H1 (cell line): ENCODE measurements around the gene SAT2. TPM values are rescaled to one million over a fixed set of nuclear protein-coding genes. Genes with fewer than 3 reads are reported as not detected.

Experiments
- CTCF ChIA-PET: fragments of 300-600 bp; sonication (Branson Sonifier 250); formaldehyde crosslinking; loops from one replicate; lab custom pipeline; 2021; ENCODE audit not compliant: partially characterized antibody; lab: Charles Lee
- POLR2A ChIA-PET: fragments of 300-600 bp; sonication (Branson Sonifier 250); formaldehyde crosslinking; loops from one replicate; lab custom pipeline; 2021; ENCODE audit warnings: inconsistent platforms; ENCODE audit not compliant: partially characterized antibody; lab: Charles Lee
- DNase-seq, 2 experiments: peaks; one replicate each; pipeline versions ENCODE4 v3.0.0 to v3.0.0-alpha.2; 2010 to 2022; ENCODE audit warnings: low spot score in 2 of 2, low read depth in 1 of 2, mixed read lengths in 1 of 2
- FAIRE-seq: peaks from 2 replicates; lab custom pipeline; 2011; peaks lifted over from hg19 to GRCh38; lab: Jason Lieb, UNC
- H2AFZ ChIP-seq: 2 replicates; pipeline ENCODE4 v1.8.1; 2012; ENCODE audit warnings: low read length, inconsistent platforms
- H2AK5ac ChIP-seq: 2 replicates; pipeline ENCODE4 v1.6.1; 2013; ENCODE audit warnings: low read depth, low read length
- H2BK120ac ChIP-seq: replicated peaks from 2 replicates; pipeline ENCODE3; 2013; ENCODE audit warnings: low read depth, low read length, inconsistent platforms
- H2BK12ac ChIP-seq: 2 replicates; pipeline ENCODE4 v1.6.1; 2013; ENCODE audit warnings: low read depth, low read length
- H2BK15ac ChIP-seq: 2 replicates; pipeline ENCODE4 v1.6.1; 2013; ENCODE audit warnings: low read length
- H2BK20ac ChIP-seq: 2 replicates; pipeline ENCODE4 v1.6.1; 2013; ENCODE audit warnings: low read length
- H2BK5ac ChIP-seq: 2 replicates; pipeline ENCODE4 v1.6.1; 2013; ENCODE audit warnings: low read depth, low read length
- H3K14ac ChIP-seq: 2 replicates; pipeline ENCODE4 v1.6.1; 2013; ENCODE audit warnings: inconsistent platforms; ENCODE audit not compliant: insufficient read length
- H3K18ac ChIP-seq: 2 replicates; pipeline ENCODE4 v1.6.1; 2013; ENCODE audit warnings: low read length; ENCODE audit errors: extremely low read depth
- H3K23ac ChIP-seq: 2 replicates; pipeline ENCODE4 v1.6.1; 2013; ENCODE audit warnings: inconsistent platforms; ENCODE audit not compliant: insufficient read length
- H3K23me2 ChIP-seq: 2 replicates; pipeline ENCODE4 v1.6.1; 2013; ENCODE audit warnings: low read depth, low read length
- H3K27ac ChIP-seq: 2 replicates; pipeline ENCODE4 v1.6.1; 2011; ENCODE audit warnings: low read depth, low read length, inconsistent platforms
- H3K27me3 ChIP-seq, 4 experiments: replicated peaks in 1 of 4; 1 replicate in 1 of 4; 2 replicates in 3 of 4; pipeline versions ENCODE4 v1.6.1 to v1.8.1; 2011 to 2013; ENCODE audit warnings: low read length in 3 of 4, mild to moderate bottlenecking in 3 of 4, inconsistent platforms in 2 of 4, mixed read lengths in 2 of 4, moderate library complexity in 1 of 4; ENCODE audit not compliant: control insufficient read depth in 3 of 4, insufficient read depth in 3 of 4; ENCODE audit errors: extremely low read depth in 1 of 4
- H3K36me3 ChIP-seq, 4 experiments: 2 replicates each; pipeline versions ENCODE4 v1.6.1 to v1.8.1; 2011 to 2013; ENCODE audit warnings: mild to moderate bottlenecking in 4 of 4, low read length in 3 of 4, moderate library complexity in 2 of 4, control low read depth in 1 of 4, inconsistent platforms in 1 of 4; ENCODE audit not compliant: insufficient read depth in 4 of 4, control insufficient read depth in 2 of 4
- H3K4ac ChIP-seq: replicated peaks from 2 replicates; pipeline ENCODE3; 2013; ENCODE audit warnings: low read length, low read depth, mixed read lengths, inconsistent platforms; ENCODE audit not compliant: insufficient read length
- H3K4me1 ChIP-seq, 4 experiments: replicated peaks in 1 of 4; 1 replicate in 1 of 4; 2 replicates in 3 of 4; pipeline versions ENCODE4 v1.6.1 to v1.8.1; 2011 to 2013; ENCODE audit warnings: low read length in 3 of 4, inconsistent platforms in 2 of 4, mixed read lengths in 1 of 4; ENCODE audit not compliant: insufficient read depth in 4 of 4, control insufficient read depth in 3 of 4
- H3K4me2 ChIP-seq, 2 experiments: 2 replicates each; pipeline versions ENCODE4 v1.6.1 to v1.8.1; 2011 to 2013; ENCODE audit warnings: low read depth in 2 of 2, low read length in 2 of 2, control low read depth in 1 of 2, inconsistent platforms in 1 of 2, mild to moderate bottlenecking in 1 of 2; ENCODE audit not compliant: insufficient read depth in 1 of 2
- H3K4me3 ChIP-seq, 4 experiments: fragments of 200-600, 300-600 bp in 1 of 4; sonication (generic), shearing (Covaris generic), sonication (Bioruptor Twin) in 1 of 4; 2 replicates each; pipeline versions ENCODE4 v1.5.1 to v1.8.1; 2011 to 2016; ENCODE audit warnings: low read length in 4 of 4, low read depth in 3 of 4, control low read depth in 2 of 4, inconsistent platforms in 2 of 4, mild to moderate bottlenecking in 2 of 4, mixed read lengths in 1 of 4, moderate library complexity in 1 of 4; ENCODE audit not compliant: insufficient read depth in 2 of 4; ENCODE audit errors: extremely low read depth in 1 of 4
- H3K56ac ChIP-seq: replicated peaks from 2 replicates; pipeline ENCODE3; 2013; ENCODE audit warnings: low read depth, mild to moderate bottlenecking, mixed read lengths, low read length, inconsistent platforms; ENCODE audit not compliant: insufficient read length
- H3K79me1 ChIP-seq: 2 replicates; pipeline ENCODE4 v1.6.1; 2013; ENCODE audit warnings: low read depth, low read length, control low read depth
- H3K79me2 ChIP-seq, 2 experiments: 2 replicates each; pipeline versions ENCODE4 v1.6.1 to v1.8.1; 2012 to 2013; ENCODE audit warnings: low read length in 2 of 2, mild to moderate bottlenecking in 2 of 2, inconsistent platforms in 1 of 2; ENCODE audit not compliant: insufficient read depth in 2 of 2, control insufficient read depth in 1 of 2
- H3K9ac ChIP-seq, 4 experiments: replicated peaks in 1 of 4; 1 replicate in 1 of 4; 2 replicates in 3 of 4; pipeline versions ENCODE4 v1.6.1 to v1.8.1; 2011 to 2013; ENCODE audit warnings: low read depth in 3 of 4, low read length in 3 of 4, control low read depth in 2 of 4, mild to moderate bottlenecking in 2 of 4, moderate library complexity in 2 of 4, inconsistent platforms in 1 of 4; ENCODE audit errors: extremely low read depth in 1 of 4
- H3K9me3 ChIP-seq, 2 experiments: 2 replicates each; pipeline versions ENCODE4 v1.6.1 to v1.8.1; 2012 to 2013; ENCODE audit warnings: mild to moderate bottlenecking in 2 of 2, moderate library complexity in 2 of 2, control low read depth in 1 of 2, inconsistent platforms in 1 of 2, low read depth in 1 of 2, low read length in 1 of 2, mixed read lengths in 1 of 2; ENCODE audit not compliant: insufficient read depth in 2 of 2
- H4K20me1 ChIP-seq, 2 experiments: replicated peaks in 1 of 2; 2 replicates each; pipeline versions ENCODE3 to v1.8.1; 2011 to 2013; ENCODE audit warnings: inconsistent platforms in 2 of 2, low read length in 2 of 2, mild to moderate bottlenecking in 1 of 2; ENCODE audit not compliant: insufficient read depth in 2 of 2, control insufficient read depth in 1 of 2
- H4K5ac ChIP-seq: 2 replicates; pipeline ENCODE4 v1.6.1; 2013; ENCODE audit warnings: low read length, low read depth, mixed read lengths, inconsistent platforms; ENCODE audit not compliant: insufficient read length
- H4K8ac ChIP-seq: 2 replicates; pipeline ENCODE4 v1.8.0; 2013; ENCODE audit warnings: mild to moderate bottlenecking, moderate library complexity, low read length, inconsistent platforms; ENCODE audit not compliant: insufficient read depth; ENCODE audit errors: extremely low read depth
- H4K91ac ChIP-seq: replicated peaks from 2 replicates; pipeline ENCODE3; 2013; ENCODE audit warnings: low read length, mixed read lengths, inconsistent platforms; ENCODE audit not compliant: insufficient read length
- CBX5 ChIP-seq: fragments of 300-800, 300-1000 bp; sonication (generic); IDR thresholded peaks from 2 replicates; pipeline ENCODE4 v1.7.1; 2016; ENCODE audit warnings: antibody characterized with exemption, low read length, low read depth
- EP300 ChIP-seq, 2 experiments: IDR thresholded peaks; 1 replicate in 1 of 2; 2 replicates in 1 of 2; pipeline ENCODE4 v1.6.1; 2011 to 2012; ENCODE audit warnings: low read depth in 2 of 2, low read length in 2 of 2, mild to moderate bottlenecking in 2 of 2, borderline replicate concordance in 1 of 2, inconsistent platforms in 1 of 2, moderate library complexity in 1 of 2
- HDAC2 ChIP-seq, 2 experiments: fragments of 300-600 bp in 1 of 2; sonication (generic) in 1 of 2; IDR thresholded peaks; 2 replicates each; pipeline ENCODE4 v1.6.1; 2011 to 2012; ENCODE audit warnings: low read depth in 2 of 2, low read length in 2 of 2, mild to moderate bottlenecking in 2 of 2, moderate library complexity in 2 of 2, borderline replicate concordance in 1 of 2, inconsistent platforms in 1 of 2
- RXRA ChIP-seq: IDR thresholded peaks from 2 replicates; pipeline ENCODE4 v1.6.1; 2011; ENCODE audit warnings: low read depth, mild to moderate bottlenecking, low read length, moderate library complexity; ENCODE audit not compliant: insufficient read depth
- SAP30 ChIP-seq: fragments of 300-600 bp; sonication (generic); IDR thresholded peaks from 2 replicates; pipeline ENCODE4 v1.7.1; 2012; ENCODE audit warnings: low read length, moderate library complexity, mild to moderate bottlenecking, inconsistent platforms; ENCODE audit not compliant: insufficient read depth, insufficient replicate concordance
- USF2 ChIP-seq: IDR thresholded peaks from 2 replicates; pipeline ENCODE4 v1.6.1; 2011; ENCODE audit warnings: low read length, improper control_type of control experiment
- WGBS, 2 experiments: shearing (Covaris generic) in 1 of 2; methylation state at CpG; one replicate each; pipeline versions ENCODE4 v1.1.6 to v1.1.7; 2013 to 2015; ENCODE audit warnings: low lambda C conversion rate in 2 of 2, mixed read lengths in 2 of 2, inconsistent platforms in 1 of 2, low coverage in 1 of 2, missing lambda C conversion rate in 1 of 2; ENCODE audit not compliant: insufficient replicate concordance in 2 of 2, insufficient coverage in 1 of 2, insufficient read length in 1 of 2; ENCODE audit errors: extremely low coverage in 1 of 2, missing lambda C conversion rate in 1 of 2; 5-methylcytosine and 5-hydroxymethylcytosine counted together
- polyA plus RNA-seq, 7 experiments: library from polyadenylated mRNA; depleted of rRNA in 3 of 7; stranded (reverse) in 5 of 7; unstranded in 2 of 7; fragments of >200 nt in 5 of 7; fragments of 200-250 nt in 2 of 7; gene quantifications; 1 replicate in 5 of 7; 2 replicates in 1 of 7; 4 replicates in 1 of 7; pipeline versions ENCODE4 v1.2.1 to v1.2.3, GENCODE V29; 2011 to 2013; ENCODE audit warnings: missing spikeins in 2 of 7, mixed read lengths in 2 of 7
- total RNA-seq: library from RNA; stranded (reverse); fragmentation: NEBNext Ultra II Directional; extraction: Animal tissue kit (Norgen Biotek cat#: 25700); gene quantifications from 2 replicates; pipeline ENCODE4 v1.2.1, GENCODE V29; 2021

SAT2 gene
- total and polyA plus RNA-seq, 2 of the 8 experiments (the other 6 are each of a cell fraction or from before 2014, with no cell fraction given), result 36.4 to 72.3 TPM

GRCh38 chr17:7606280-7606679 is 21.3 kb downstream of the SAT2 start:
- H3K79me2 ChIP-seq, result peaks cover 0 to 25% of the 10 kb centered on the region in 2 experiments; a peak in 2 of 4 replicates
- no peaks in the 10 kb centered on the region for H3K27me3 ChIP-seq
- POLR2A ChIA-PET, result interaction anchor here (1.0 to 79.4 kb wide), 4 partner anchors 13 to 60 kb away, joined by 4 to 2272 read pairs (median 6); partner anchors contain the start of genes ATP1B2, TP53 and WRAP53
- H3K56ac ChIP-seq, result no peak overlapping the region
- no peak overlapping the region for H2BK12ac ChIP-seq
- no peak for DNase-seq
- H2BK120ac ChIP-seq, result no peak overlapping the region
- H2AFZ ChIP-seq, result no peak overlapping the region
- H3K9ac ChIP-seq, result no peak overlapping the region; a peak in 1 of 7 replicates
- H4K5ac ChIP-seq, result no peak overlapping the region
- no peaks in the 10 kb centered on the region for H3K23me2 ChIP-seq
- no peak overlapping the region for H2BK20ac ChIP-seq
- H3K4me2 ChIP-seq, result no peak overlapping the region
- CTCF ChIA-PET, result interaction anchor here (3.4 kb wide), 1 partner anchor 17 kb away, joined by 12 read pairs; the partner anchor contains the start of gene SOX15
- H2BK15ac ChIP-seq, result no peak overlapping the region
- H4K20me1 ChIP-seq, result peaks cover 0 to 7% of the 10 kb centered on the region in 2 experiments
- no peaks in the 10 kb centered on the region for H3K4me1 ChIP-seq
- no peak overlapping the region for H3K27ac ChIP-seq
- TF ChIP-seq CBX5 (no peak), HDAC2 (IDR thresholded peaks at IDR 0.05; ENCODE audit: borderline replicate concordance in 1 of 2, low read depth in 2 of 2, low read length in 2 of 2) (no peak), USF2 (no peak), RXRA (no peak), EP300 (IDR thresholded peaks at IDR 0.05; ENCODE audit: borderline replicate concordance in 1 of 2, low read depth in 2 of 2, low read length in 2 of 2) (no peak), SAP30 (no peak)
- TF ChIP-seq, all 59 proteins: peak for 0
- FAIRE-seq, result no peak
- Histone ChIP-seq H3K9me3 (no peaks in the 10 kb centered on the region), H4K8ac (no peak overlapping the region), H3K79me1 (peaks cover 10% of the 10 kb centered on the region), H3K14ac (no peak overlapping the region), H3K4me3 (no peak overlapping the region), H2BK5ac (no peak overlapping the region), H3K36me3 (peaks cover 3 to 48% (median 21%) of the 10 kb centered on the region in 4 experiments), H3K23ac (no peak overlapping the region), H3K4ac (no peak overlapping the region), H2AK5ac (no peak overlapping the region), H4K91ac (no peak overlapping the region), H3K18ac (no peak overlapping the region)
- WGBS, 2 experiments, result 98% methylated on average over 4 of the region's 4 CpGs; no CpG with 5 or more reads in 1 of the 2 experiments
